H1 (cell line): ENCODE data around the gene RGS8. TPM values are rescaled to one million over a fixed set of nuclear protein-coding genes. Genes with fewer than 3 reads are reported as not detected.

ENCODE experiments used
- ATF3 ChIP-seq: IDR thresholded peaks from 2 replicates; pipeline ENCODE4 v1.6.1; 2011; ENCODE audit warnings: low read depth, mild to moderate bottlenecking, low read length; ENCODE audit not compliant: insufficient read depth
- CHD7 ChIP-seq: fragments of 300-600 bp; sonication (generic); IDR thresholded peaks from 2 replicates; pipeline ENCODE4 v1.7.1; 2012; ENCODE audit warnings: low read length, moderate library complexity, mild to moderate bottlenecking, inconsistent platforms; ENCODE audit not compliant: insufficient replicate concordance
- KDM5A ChIP-seq: fragments of 200-600 bp; IDR thresholded peaks from 2 replicates; pipeline ENCODE4 v1.7.1; 2012; ENCODE audit warnings: mild to moderate bottlenecking, low read length, inconsistent platforms, mixed read lengths
- polyA plus RNA-seq, 7 experiments: library from polyadenylated mRNA; depleted of rRNA in 3 of 7; stranded (reverse) in 5 of 7; unstranded in 2 of 7; fragments of >200 nt in 5 of 7; fragments of 200-250 nt in 2 of 7; gene quantifications; 1 replicate in 5 of 7; 2 replicates in 1 of 7; 4 replicates in 1 of 7; pipeline versions ENCODE4 v1.2.1 to v1.2.3, GENCODE V29; 2011 to 2013; ENCODE audit warnings: missing spikeins in 2 of 7, mixed read lengths in 2 of 7
- total RNA-seq: library from RNA; stranded (reverse); fragmentation: NEBNext Ultra II Directional; extraction: Animal tissue kit (Norgen Biotek cat#: 25700); gene quantifications from 2 replicates; pipeline ENCODE4 v1.2.1, GENCODE V29; 2021

Gene RGS8
- total and polyA plus RNA-seq, 2 of the 8 experiments (the other 6 are each of a cell fraction or from before 2014, with no cell fraction given): 0.13 to 0.23 TPM

DNA sequence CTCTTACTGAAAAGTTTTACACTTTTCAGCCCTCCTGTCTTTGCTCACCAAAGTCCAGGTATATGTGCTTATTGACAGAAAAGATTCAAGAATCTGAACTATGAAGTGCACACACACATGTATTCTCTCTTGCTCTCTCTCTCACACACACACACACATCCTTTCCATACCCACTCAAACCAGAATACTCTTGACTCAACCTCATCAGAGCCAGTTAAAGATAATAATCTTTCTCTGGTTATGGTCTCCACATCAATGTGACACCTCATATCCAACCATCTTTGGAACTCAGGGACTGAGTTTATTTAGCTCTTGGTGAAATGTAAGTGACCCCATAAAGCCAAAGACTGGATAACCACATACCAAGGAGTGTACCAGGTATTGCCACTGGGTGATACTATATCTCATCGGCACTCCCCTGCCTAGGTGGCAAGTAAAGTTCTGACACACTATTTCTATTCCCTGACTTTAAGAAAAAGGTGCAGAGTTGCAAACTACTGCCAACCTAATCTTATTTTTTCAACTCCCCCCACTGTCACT is 24.9 kb upstream of the RGS8 start (continued):
- TF ChIP-seq CHD7 (no peak), KDM5A (no peak), ATF3 (no peak)
